Pancreas (tissue), 10 donors: ENCODE measurements around the gene SLC9C1. TPM values are rescaled to one million over a fixed set of nuclear protein-coding genes. Genes with fewer than 3 reads are reported as not detected.

Source experiments
- ATAC-seq, 4 donors: fragments of 200-7000 bp; cut with Tn5 transposase; one replicate each; pipeline versions ENCODE4 v1.8.0 to v1.9.1; 2020; ENCODE audit warnings: mild to moderate bottlenecking in 4 of 4, moderate library complexity in 4 of 4
- DNase-seq, 6 donors: peaks; one replicate each; pipeline ENCODE4 v3.0.0-alpha.2; 2020
- FAIRE-seq: peaks from 2 replicates; lab custom pipeline; 2012; peaks lifted over from hg19 to GRCh38; lab: Jason Lieb, UNC
- H3K27ac ChIP-seq, 4 donors: fragments of 200-600 bp; sonication (generic); 1 replicate in 3 of 4; 2 replicates in 1 of 4; pipeline versions ENCODE4 v1.5.0 to v1.8.0; 2020
- H3K27me3 ChIP-seq, 4 donors: fragments of 200-600 bp; one replicate each; pipeline ENCODE4 v1.8.0; 2021
- H3K36me3 ChIP-seq, 3 donors: fragments of 200-600 bp; sonication (generic) in 1 of 3; one replicate each; pipeline versions ENCODE4 v1.5.0 to v1.8.0; 2020 to 2021
- H3K4me1 ChIP-seq, 3 donors: fragments of 200-600 bp; one replicate each; pipeline ENCODE4 v1.8.0; 2021
- H3K4me3 ChIP-seq, 4 donors: fragments of 200-600 bp; sonication (generic) in 2 of 4; one replicate each; pipeline versions ENCODE4 v1.5.0 to v1.8.0; 2020 to 2021
- H3K9me3 ChIP-seq, 4 donors: fragments of 200-600 bp; one replicate each; pipeline ENCODE4 v1.8.0; 2021
- CTCF ChIP-seq, 4 donors: fragments of 200-600 bp; sonication (generic) in 3 of 4; IDR thresholded peaks; one replicate each; pipeline versions ENCODE4 v1.5.0 to v1.8.0; 2021; ENCODE audit warnings: antibody characterized with exemption in 4 of 4
- WGBS, 2 donors: extraction: QIAGEN DNeasy Blood & Tissue Kit; methylation state at CpG; one replicate each; pipeline ENCODE4 v1.1.7; 2013; 5-methylcytosine and 5-hydroxymethylcytosine counted together
- intact Hi-C, 3 donors: fragments of 100-400 bp; cut with DNase I; formaldehyde crosslinking; loops; one replicate each; pipeline versions ENCODE4 v1.11.1 to v1.14.2; 2022
- polyA plus RNA-seq, 2 donors: library from polyadenylated mRNA; stranded (reverse); fragments of 200-250 nt; gene quantifications; one replicate each; pipeline ENCODE4 v1.2.3, GENCODE V29; 2013
- total RNA-seq, 6 donors: library from RNA; stranded (reverse); fragmentation: NEBNext Ultra II Directional in 4 of 6; extraction: Animal tissue kit (Norgen Biotek cat#: 25700) in 4 of 6; gene quantifications; one replicate each; pipeline versions ENCODE4 v1.2.1 to v1.2.4, GENCODE V29; 2021 to 2023
- donor health status: healthy with polysubstance abuse.
- donor health status: DM: no; HTN: no; CAD: no; lungs with moderate emphysema.
- donor health status: DM: no; HTN: no; CAD: no.
- donor health status: control.
- donor health status: control.
- donor health status: Bipolar disorder and iron deficiency.
- donor health status: DM: yes; HTN: yes; CAD: no.
- donor health status: DM: no; HTN: no; CAD: no.
- donor health status: DM: no; HTN: no; CAD: no.
- donor health status: DM: yes; HTN: yes; CAD: no.

The SLC9C1 gene
- total and polyA plus RNA-seq, 8 donors, result 0.07 to 0.66 TPM; not detected in 6

GRCh38 chr3:112302881-112303763 lies 9.1 kb upstream of the SLC9C1 start:
- 57 to 70% methylated on average over 12 of the region's 12 CpGs for WGBS, 2 donors
- FAIRE-seq (no peak), DNase-seq (peak in 1 of 6 donors; percentile 47), ATAC-seq (peak in 2 of 4 donors; percentile 22 to 26)
- no peaks in the 10 kb centered on the region for H3K9me3 ChIP-seq
- intact Hi-C loops, result no loop called here
- no peaks in the 10 kb centered on the region for H3K27me3 ChIP-seq
- H3K4me3 ChIP-seq, result peak overlapping the region in 2 of 4 donors; percentile 21 to 38
- H3K27ac ChIP-seq, result no peak overlapping the region
- H3K4me1 ChIP-seq, result no peaks in the 10 kb centered on the region
- TF ChIP-seq CTCF (IDR thresholded peaks at IDR 0.05), result no peak
- H3K36me3 ChIP-seq, result no peaks in the 10 kb centered on the region

- Histone ChIP-seq H3K4me1 (no peaks in the 10 kb centered on the region), H3K27ac (no peak overlapping the region), H3K4me3 (no peak overlapping the region), H3K9me3 (no peaks in the 10 kb centered on the region), H3K27me3 (no peaks in the 10 kb centered on the region), H3K36me3 (no peaks in the 10 kb centered on the region)
- no peak for DNase-seq
- intact Hi-C loops, result no loop called here
- WGBS, 2 donors, result 87 to 92% methylated on average over 11 of the region's 11 CpGs
- TF ChIP-seq CTCF (IDR thresholded peaks at IDR 0.05), result no peak
- no peak for ATAC-seq
- no peak for FAIRE-seq
These were observed 8.3 kb upstream of the SLC9C1 start for GRCh38 chr3:112302150-112302830.

- ATAC-seq (no peak), DNase-seq (no peak), FAIRE-seq (no peak)
- no peaks in the 10 kb centered on the region for H3K4me1 ChIP-seq
- no peaks in the 10 kb centered on the region for H3K36me3 ChIP-seq
- H3K4me3 ChIP-seq, result no peak overlapping the region
- no peaks in the 10 kb centered on the region for H3K27me3 ChIP-seq
- H3K27ac ChIP-seq, result no peak overlapping the region
- H3K9me3 ChIP-seq, result no peaks in the 10 kb centered on the region
- TF ChIP-seq CTCF (IDR thresholded peaks at IDR 0.05), result no peak
- intact Hi-C loops, result loop anchor here in 1 of 3 donors (10.0 kb wide), 1 partner anchor 226 kb away; no protein-coding TSS in a partner anchor
These were observed 4.8 kb upstream of the SLC9C1 start for GRCh38 chr3:112298781-112299180.

- no peak for FAIRE-seq
- intact Hi-C loops, result loop anchor here in 1 of 3 donors (10.0 kb wide), 1 partner anchor 227 kb away; no protein-coding TSS in a partner anchor
- no peaks in the 10 kb centered on the region for H3K9me3 ChIP-seq
These were observed 3.7 kb upstream of the SLC9C1 start for GRCh38 chr3:112297714-112298113.

More at GRCh38 chr3:112297714-112298113, 3.7 kb upstream of the SLC9C1 start:
- Histone ChIP-seq H3K27me3 (no peaks in the 10 kb centered on the region), H3K36me3 (no peaks in the 10 kb centered on the region), H3K4me3 (no peak overlapping the region), H3K27ac (no peak overlapping the region), H3K4me1 (no peaks in the 10 kb centered on the region)
- no peak for TF ChIP-seq CTCF (IDR thresholded peaks at IDR 0.05)
- DNase-seq (no peak), ATAC-seq (no peak)
